Large intestine (tissue), 1 donor: Measurements from ENCODE around the gene EID3. TPM values are rescaled to one million over a fixed set of nuclear protein-coding genes. Genes with fewer than 3 reads are reported as not detected.

ENCODE experiments used
- polyA plus RNA-seq: library from polyadenylated mRNA; unstranded; fragments of 120-200 nt; gene quantifications from one replicate; pipeline ENCODE4 v1.2.1, GENCODE V29; 2013

The EID3 gene
- polyA plus RNA-seq, 1 donor, result 2.4 TPM

Other genes with a start within 250 kb of the EID3 start
- 12.2 TPM for gene HCFC2, start 239.2 kb upstream of the EID3 start, polyA plus RNA-seq
- gene NFYB, start 165.5 kb upstream of the EID3 start, polyA plus RNA-seq, result 38.7 TPM
- 32.7 TPM for gene TXNRD1, start 88.0 kb upstream of the EID3 start, polyA plus RNA-seq
- gene CHST11, start 153.2 kb downstream of the EID3 start, polyA plus RNA-seq, result 5.9 TPM